Activated T-cell treated with anti-CD3 and anti-CD28 coated beads, Interleukin-2, amount 50 U/mL, for 72 hours (primary cell): Measurements from ENCODE around the gene GDF7. TPM values are rescaled to one million over a fixed set of nuclear protein-coding genes. Genes with fewer than 3 reads are reported as not detected.

Experiments used
- ATAC-seq, 2 donors: fragments of 150-1000 bp; cut with Tn5 transposase; replicated peaks in 1 of 2; 2 replicates each; pipeline ENCODE4 v1.10.0; 2021; ENCODE audit warnings: moderate library complexity in 2 of 2, mild to moderate bottlenecking in 1 of 2
- DNase-seq, 2 donors: peaks; one replicate each; pipeline ENCODE4 v3.0.0; 2021 to 2022; ENCODE audit warnings: mixed read lengths in 1 of 2
- H3K27ac Mint-ChIP-seq: one replicate; pipeline ENCODE4 v1.8.0; 2022; ENCODE audit warnings: mild to moderate bottlenecking, moderate library complexity, mixed read lengths
- H3K27me3 Mint-ChIP-seq: one replicate; pipeline ENCODE4 v1.8.0; 2022; ENCODE audit warnings: low read depth, mixed read lengths
- H3K36me3 Mint-ChIP-seq, 2 donors: one replicate each; pipeline ENCODE4 v1.8.0; 2022; ENCODE audit warnings: mixed read lengths in 2 of 2, mild to moderate bottlenecking in 1 of 2; ENCODE audit not compliant: insufficient read depth in 2 of 2
- H3K4me1 Mint-ChIP-seq: one replicate; pipeline ENCODE4 v1.8.0; 2022; ENCODE audit warnings: low read depth, mixed read lengths
- H3K4me3 Mint-ChIP-seq, 2 donors: one replicate each; pipeline ENCODE4 v1.8.0; 2022; ENCODE audit warnings: mild to moderate bottlenecking in 2 of 2, mixed read lengths in 2 of 2, moderate library complexity in 2 of 2
- H3K9me3 Mint-ChIP-seq, 2 donors: one replicate each; pipeline ENCODE4 v1.8.0; 2022; ENCODE audit warnings: mixed read lengths in 2 of 2
- total RNA-seq, 2 donors: library from RNA; stranded (reverse); gene quantifications; one replicate each; pipeline ENCODE4 v1.2.3, GENCODE V29; 2022

GDF7 gene
- under 1 TPM in 1 of 2 donors, not detected in 1; 0.07 TPM for total RNA-seq

DNA sequence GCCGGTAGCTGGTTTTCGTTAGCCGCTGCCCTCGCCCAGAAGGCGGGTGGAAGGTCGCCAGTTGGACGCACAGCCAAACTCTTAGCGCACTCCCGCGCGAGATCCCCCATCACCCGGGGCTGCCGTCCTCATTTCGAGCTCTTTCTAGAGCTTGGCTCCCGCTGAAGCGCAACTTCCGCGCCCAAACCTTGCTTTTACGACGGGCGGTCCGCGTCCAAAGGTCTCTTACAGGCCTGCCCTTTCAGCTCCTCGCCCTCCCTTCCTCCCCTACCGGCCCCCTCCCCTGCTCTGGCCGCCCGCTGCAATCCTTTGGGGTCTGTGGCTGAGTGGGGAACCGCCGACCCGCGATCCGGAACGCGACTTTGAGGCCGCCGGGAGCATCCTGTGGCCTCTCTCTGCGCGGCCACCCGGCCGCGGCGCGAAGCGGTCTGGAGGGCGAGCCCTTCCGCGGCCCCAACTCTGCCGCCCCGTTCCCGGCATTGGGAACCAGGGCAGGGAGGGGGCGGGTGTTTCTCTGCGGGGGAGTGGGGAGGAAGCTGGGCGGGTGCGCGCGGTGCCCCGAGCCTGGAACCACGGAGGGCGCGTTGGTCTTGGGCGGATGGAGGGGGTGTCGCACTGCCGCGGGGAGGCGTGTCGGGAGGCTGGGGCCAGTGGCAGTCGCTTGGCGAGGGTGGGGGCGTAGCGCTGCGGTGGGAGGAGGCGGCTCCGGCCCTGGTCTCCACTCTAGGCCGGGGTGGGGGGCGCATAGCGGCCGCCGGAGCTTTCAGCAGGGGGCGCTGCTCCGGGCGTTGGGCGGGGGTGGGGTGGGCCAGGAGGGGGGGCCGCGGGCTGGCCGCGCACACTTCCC, at the start of gene GDF7:
GDF7 (plus strand) TSS at position 841 of the 847 bp plus-strand sequence. CDS start 96 bp downstream, outside the sequence.
- Mint-ChIP-seq H3K27ac (no peak within 1 kb of the TSS), H3K4me3 (peak within 1 kb of the TSS; percentile 84 to 90), H3K36me3 (no peaks in the 10 kb centered on the region), H3K9me3 (no peaks in the 10 kb centered on the region), H3K27me3 (peaks cover 71% of the 10 kb centered on the region), H3K4me1 (no peaks in the 10 kb centered on the region)
- DNase-seq, result peak; percentile 29 to 42
- ATAC-seq, result peak; percentile 35 to 43

GRCh38 chr2:20617892-20618467, 49.0 kb upstream of the GDF7 start:
- no peak overlapping the region for H3K4me3 Mint-ChIP-seq
- no peaks in the 10 kb centered on the region for H3K9me3 Mint-ChIP-seq
- H3K27me3 Mint-ChIP-seq, result no peaks in the 10 kb centered on the region
- H3K36me3 Mint-ChIP-seq, result no peaks in the 10 kb centered on the region
- peak overlapping the region; percentile 8 for H3K27ac Mint-ChIP-seq
- no peak for ATAC-seq
- DNase-seq, result no peak
- H3K4me1 Mint-ChIP-seq, result no peaks in the 10 kb centered on the region

DNA sequence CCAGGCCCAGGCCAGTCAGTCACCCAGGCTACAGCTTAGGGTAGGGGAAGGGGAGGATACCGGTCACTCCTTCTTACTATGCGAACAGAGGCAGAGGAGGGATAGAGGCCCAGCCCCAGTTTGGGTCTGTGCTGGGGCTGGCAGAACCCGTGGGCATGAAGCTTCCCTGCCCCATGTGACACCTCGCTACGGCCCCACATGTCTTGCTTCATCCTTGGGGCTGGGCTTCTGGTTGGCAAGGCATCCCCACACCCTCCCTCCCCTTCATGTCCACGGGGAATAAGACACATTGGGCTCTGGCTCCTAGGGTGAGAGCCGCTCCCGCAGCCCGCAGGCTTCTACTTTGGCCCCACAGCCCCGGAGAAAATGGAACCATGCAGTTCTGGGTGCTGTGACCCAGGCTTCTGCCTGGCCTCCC, 48.5 kb upstream of the GDF7 start:
- ATAC-seq, result no peak
- H3K27ac Mint-ChIP-seq, result no peak overlapping the region

GRCh38 chr2:20618886-20619521, 47.9 kb upstream of the GDF7 start:
- H3K4me1 Mint-ChIP-seq, result no peaks in the 10 kb centered on the region
- no peaks in the 10 kb centered on the region for H3K9me3 Mint-ChIP-seq
- no peak overlapping the region for H3K4me3 Mint-ChIP-seq
- no peak for DNase-seq
- H3K36me3 Mint-ChIP-seq, result no peaks in the 10 kb centered on the region
- ATAC-seq, result no peak
- no peak overlapping the region for H3K27ac Mint-ChIP-seq
- no peaks in the 10 kb centered on the region for H3K27me3 Mint-ChIP-seq

More for the DNA sequence above, 48.5 kb upstream of the GDF7 start:
- Mint-ChIP-seq H3K27me3 (no peaks in the 10 kb centered on the region), H3K4me3 (no peak overlapping the region), H3K36me3 (no peaks in the 10 kb centered on the region), H3K9me3 (no peaks in the 10 kb centered on the region), H3K4me1 (no peaks in the 10 kb centered on the region)
- DNase-seq, result no peak

GRCh38 chr2:20619624-20620024, 47.3 kb upstream of the GDF7 start:
- Mint-ChIP-seq H3K4me3 (no peak overlapping the region), H3K27me3 (no peaks in the 10 kb centered on the region), H3K4me1 (no peaks in the 10 kb centered on the region), H3K27ac (no peak overlapping the region), H3K36me3 (no peaks in the 10 kb centered on the region), H3K9me3 (no peaks in the 10 kb centered on the region)
- no peak for ATAC-seq
- DNase-seq, result no peak

GRCh38 chr2:20620271-20620681, 46.7 kb upstream of the GDF7 start:
- ATAC-seq, result no peak
- no peak overlapping the region for H3K4me3 Mint-ChIP-seq
- no peak overlapping the region for H3K27ac Mint-ChIP-seq
- H3K4me1 Mint-ChIP-seq, result no peaks in the 10 kb centered on the region
- H3K27me3 Mint-ChIP-seq, result no peaks in the 10 kb centered on the region
- no peaks in the 10 kb centered on the region for H3K9me3 Mint-ChIP-seq
- no peaks in the 10 kb centered on the region for H3K36me3 Mint-ChIP-seq
- DNase-seq, result no peak

DNA sequence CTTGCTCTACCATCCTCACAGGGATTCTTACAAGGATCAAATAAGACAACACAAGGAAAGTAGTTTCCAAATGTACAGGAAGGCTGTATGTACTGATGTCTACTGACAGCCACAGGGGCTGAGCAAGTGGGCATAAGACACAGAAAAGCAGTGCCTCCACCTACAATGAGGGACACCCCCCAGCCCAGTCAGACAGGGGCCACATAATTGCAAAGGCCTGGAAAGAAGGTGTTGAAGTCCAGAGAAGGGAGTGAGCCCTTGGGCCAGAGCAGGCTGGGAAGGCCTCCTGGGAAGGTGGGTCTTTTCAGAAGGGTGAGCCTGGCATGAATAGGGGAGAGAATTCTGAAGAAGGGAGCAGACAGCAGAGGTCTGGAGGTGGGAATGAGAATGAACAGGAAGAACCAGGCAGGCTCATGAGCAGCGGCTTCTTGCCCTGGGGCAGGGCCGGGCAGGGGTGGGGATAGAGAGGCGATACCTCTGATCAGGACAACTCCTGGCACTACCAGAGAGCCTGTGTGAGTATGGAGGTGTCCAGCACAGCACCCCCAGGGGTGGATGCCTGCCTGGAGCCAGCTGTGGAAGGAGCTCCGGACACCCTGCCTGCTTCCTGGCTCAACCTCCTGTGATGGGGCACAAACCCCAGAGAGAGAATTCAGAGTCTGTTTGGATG, 46.1 kb upstream of the GDF7 start:
- H3K9me3 Mint-ChIP-seq, result no peaks in the 10 kb centered on the region
- H3K36me3 Mint-ChIP-seq, result no peaks in the 10 kb centered on the region
- H3K4me1 Mint-ChIP-seq, result no peaks in the 10 kb centered on the region
- no peaks in the 10 kb centered on the region for H3K27me3 Mint-ChIP-seq
- no peak overlapping the region for H3K4me3 Mint-ChIP-seq
- DNase-seq, result no peak
- no peak for ATAC-seq
- H3K27ac Mint-ChIP-seq, result no peak overlapping the region

- Mint-ChIP-seq H3K36me3 (no peaks in the 10 kb centered on the region), H3K27ac (no peak overlapping the region), H3K9me3 (no peaks in the 10 kb centered on the region), H3K27me3 (no peaks in the 10 kb centered on the region), H3K4me1 (no peaks in the 10 kb centered on the region), H3K4me3 (no peak overlapping the region)
- ATAC-seq, result no peak
- DNase-seq, result no peak
These were observed 45.3 kb upstream of the GDF7 start for GRCh38 chr2:20621366-20622295.

DNA sequence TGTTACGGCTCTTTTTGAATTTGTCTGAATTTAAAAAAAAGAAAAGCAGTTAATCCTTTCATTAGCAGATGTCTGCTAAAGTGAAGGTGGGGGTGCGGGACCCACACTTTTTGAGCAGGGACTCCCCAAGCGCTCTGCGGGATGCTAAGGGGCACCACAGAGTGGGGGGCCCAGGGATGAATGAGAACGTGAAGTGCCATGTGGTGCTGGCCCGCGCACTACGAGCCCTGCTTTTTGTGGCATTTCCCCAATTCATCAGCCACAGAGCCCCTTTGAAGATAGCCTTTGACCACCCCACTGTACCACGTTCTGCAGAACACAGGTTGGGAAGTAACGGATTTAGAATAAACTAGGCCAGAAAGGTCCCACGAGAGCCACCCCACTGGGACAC, 44.7 kb upstream of the GDF7 start:
- Mint-ChIP-seq H3K9me3 (no peaks in the 10 kb centered on the region), H3K27ac (no peak overlapping the region), H3K4me1 (no peaks in the 10 kb centered on the region), H3K4me3 (no peak overlapping the region), H3K36me3 (no peaks in the 10 kb centered on the region), H3K27me3 (no peaks in the 10 kb centered on the region)
- ATAC-seq (no peak), DNase-seq (no peak)

DNA sequence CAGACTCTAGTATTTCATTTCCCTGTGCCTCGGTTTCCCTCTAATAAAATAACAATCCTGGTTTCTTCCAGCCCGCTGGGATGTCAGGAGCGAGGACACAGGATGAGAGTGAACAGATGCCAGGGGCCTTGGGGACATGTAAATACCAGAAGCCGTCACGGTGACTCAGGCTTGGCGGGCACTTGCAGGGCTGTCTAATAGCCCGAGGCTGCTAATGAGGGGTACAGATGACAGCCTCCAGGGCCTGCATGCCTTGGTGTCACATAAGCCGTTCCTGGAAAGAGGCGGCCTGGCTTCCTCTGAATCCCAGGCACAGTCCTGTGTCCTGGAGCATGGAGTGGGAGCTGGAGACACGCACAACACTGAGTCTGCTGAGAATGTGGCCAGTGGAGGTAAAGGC, 44.2 kb upstream of the GDF7 start:
- Mint-ChIP-seq H3K4me1 (no peaks in the 10 kb centered on the region), H3K27ac (no peak overlapping the region), H3K9me3 (no peaks in the 10 kb centered on the region), H3K4me3 (no peak overlapping the region), H3K36me3 (no peaks in the 10 kb centered on the region), H3K27me3 (no peaks in the 10 kb centered on the region)
- ATAC-seq, result no peak
- no peak for DNase-seq

GRCh38 chr2:20623241-20623640, 43.7 kb upstream of the GDF7 start:
- H3K4me1 Mint-ChIP-seq, result no peaks in the 10 kb centered on the region
- no peaks in the 10 kb centered on the region for H3K36me3 Mint-ChIP-seq
- H3K9me3 Mint-ChIP-seq, result no peaks in the 10 kb centered on the region
- no peaks in the 10 kb centered on the region for H3K27me3 Mint-ChIP-seq
- no peak overlapping the region for H3K4me3 Mint-ChIP-seq
- H3K27ac Mint-ChIP-seq, result no peak overlapping the region
- ATAC-seq (no peak), DNase-seq (no peak)

DNA sequence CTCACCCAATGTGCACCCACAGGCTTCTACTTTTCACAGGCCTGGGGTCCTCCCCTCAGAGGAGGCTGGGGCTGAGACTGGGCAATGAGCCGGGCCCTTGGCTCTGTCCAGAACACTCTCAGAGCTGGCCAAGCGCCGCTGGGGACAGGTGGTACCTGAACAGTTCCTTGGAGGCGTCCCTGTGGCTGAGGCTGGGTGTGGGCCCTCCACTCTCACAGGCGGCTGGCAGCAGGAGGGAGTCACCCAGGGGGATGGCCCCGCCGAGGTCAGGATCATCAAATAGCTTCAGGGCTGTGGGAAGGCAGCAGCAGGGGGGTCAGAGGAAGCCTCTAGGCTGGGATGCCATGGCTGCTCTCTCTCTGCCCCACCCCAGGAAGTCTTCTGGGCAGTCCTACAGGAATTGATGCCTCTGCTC, 43.2 kb upstream of the GDF7 start:
- no peak for ATAC-seq
- Mint-ChIP-seq H3K4me1 (no peaks in the 10 kb centered on the region), H3K27me3 (no peaks in the 10 kb centered on the region), H3K36me3 (no peaks in the 10 kb centered on the region), H3K9me3 (no peaks in the 10 kb centered on the region), H3K27ac (no peak overlapping the region), H3K4me3 (no peak overlapping the region)
- no peak for DNase-seq
